HepG2 (cell line): Measurements from ENCODE around the gene KDM8. TPM values are rescaled to one million over a fixed set of nuclear protein-coding genes. Genes with fewer than 3 reads are reported as not detected.

Source experiments
- ATAC-seq: fragments of 200-7000 bp; cut with Tn5 transposase; 3 replicates; pipeline ENCODE4 v1.9.1; 2020; ENCODE audit warnings: mild to moderate bottlenecking, moderate library complexity
- BruUV-seq: library from RNA; stranded (reverse); fragments of 400-500 nt; replicated peaks from 2 replicates; lab custom pipeline; 2021; lab: Mats Ljungman, UMichigan
- CTCF ChIA-PET: fragments of 300-600 bp; formaldehyde crosslinking; extraction: SDS; loops from one replicate; lab custom pipeline; 2021; ENCODE audit warnings: low total read pairs, inconsistent platforms, low intra/inter-chr PET ratio; lab: Yijun Ruan, JAX
- POLR2A ChIA-PET: fragments of 350-600 bp; sonication (Branson Sonifier 250); formaldehyde crosslinking; loops from one replicate; lab custom pipeline; 2020; ENCODE audit warnings: antibody characterized with exemption, inconsistent platforms; lab: Yijun Ruan, JAX
- DNase-seq: peaks from one replicate; pipeline ENCODE4 v3.0.0-alpha.2; 2015; ENCODE audit warnings: low spot score
- FAIRE-seq: peaks from 3 replicates; lab custom pipeline; 2011; peaks lifted over from hg19 to GRCh38; lab: Jason Lieb, UNC
- H2AFZ ChIP-seq: one replicate; pipeline ENCODE4 v1.6.1; 2011; ENCODE audit warnings: low read length, inconsistent platforms
- H3K27ac ChIP-seq: fragments of 300-600 bp; 3 replicates; pipeline ENCODE4 v1.8.0; 2011; ENCODE audit warnings: mixed run types, mild to moderate bottlenecking, mixed read lengths, low read length, inconsistent platforms; ENCODE audit not compliant: insufficient read depth; ENCODE audit errors: extremely low read length
- H3K27me3 ChIP-seq, 2 experiments: fragments of 200-600 bp in 1 of 2; 2 replicates in 1 of 2; 3 replicates in 1 of 2; pipeline versions ENCODE4 v1.6.0 to v1.8.0; 2011; ENCODE audit warnings: low read length in 2 of 2, mild to moderate bottlenecking in 2 of 2, moderate library complexity in 2 of 2, inconsistent platforms in 1 of 2; ENCODE audit not compliant: insufficient read depth in 2 of 2, control insufficient read depth in 1 of 2
- H3K36me3 ChIP-seq, 2 experiments: fragments of 200-600 bp in 1 of 2; replicated peaks in 1 of 2; 2 replicates in 1 of 2; 3 replicates in 1 of 2; pipeline versions ENCODE4 v1.5.1 to v1.8.0; 2011; ENCODE audit warnings: low read length in 2 of 2, inconsistent platforms in 1 of 2; ENCODE audit not compliant: insufficient read depth in 2 of 2, control insufficient read depth in 1 of 2
- H3K4me1 ChIP-seq: 2 replicates; pipeline ENCODE4 v1.5.1; 2012; ENCODE audit warnings: low read length, inconsistent platforms; ENCODE audit not compliant: insufficient read depth
- H3K4me2 ChIP-seq: 2 replicates; pipeline ENCODE4 v1.6.0; 2011; ENCODE audit warnings: low read depth, low read length, inconsistent platforms
- H3K4me3 ChIP-seq, 3 experiments: fragments of 200-600 bp in 1 of 3; sonication (generic), shearing (Covaris generic) in 1 of 3; replicated peaks in 1 of 3; 2 replicates each; pipeline ENCODE4 v1.5.1; 2011 to 2016; ENCODE audit warnings: low read length in 3 of 3, inconsistent platforms in 2 of 3, low read depth in 2 of 3, mild to moderate bottlenecking in 2 of 3, control low read depth in 1 of 3, mixed read lengths in 1 of 3; ENCODE audit not compliant: insufficient read depth in 1 of 3
- H3K79me2 ChIP-seq: one replicate; pipeline ENCODE4 v1.6.1; 2011; ENCODE audit warnings: low read length, inconsistent platforms; ENCODE audit not compliant: insufficient read depth
- H3K9ac ChIP-seq: 2 replicates; pipeline ENCODE4 v1.6.0; 2011; ENCODE audit warnings: mild to moderate bottlenecking, low read depth, low read length, inconsistent platforms; ENCODE audit not compliant: insufficient read depth
- H3K9me3 ChIP-seq: 2 replicates; pipeline ENCODE4 v1.5.1; 2012; ENCODE audit warnings: mild to moderate bottlenecking, low read length
- H4K20me1 ChIP-seq: 2 replicates; pipeline ENCODE4 v1.6.0; 2011; ENCODE audit warnings: inconsistent platforms, mild to moderate bottlenecking, low read length, moderate library complexity; ENCODE audit not compliant: insufficient read depth
- ESRRA ChIP-seq: sonication (generic); formaldehyde crosslinking; IDR thresholded peaks from 2 replicates; pipeline ENCODE4 v1.5.1; 2020; ENCODE audit warnings: mild to moderate bottlenecking, low read depth, missing genetic modification reagents
- MTF1 ChIP-seq: sonication (generic); formaldehyde crosslinking; IDR thresholded peaks from 2 replicates; pipeline ENCODE4 v1.5.0; 2020; ENCODE audit warnings: missing genetic modification reagents
- NR2F1 ChIP-seq, 2 experiments: fragments of 450-650 bp in 1 of 2; formaldehyde crosslinking in 1 of 2; IDR thresholded peaks; 2 replicates each; pipeline versions ENCODE4 v1.5.0 to v1.6.1; 2016 to 2020; ENCODE audit warnings: mild to moderate bottlenecking in 1 of 2, missing compliant biosample characterization in 1 of 2, missing genetic modification reagents in 1 of 2, moderate library complexity in 1 of 2
- SMYD3 ChIP-seq: sonication (generic); formaldehyde crosslinking; IDR thresholded peaks from 2 replicates; pipeline ENCODE4 v1.8.1; 2023; ENCODE audit warnings: mild to moderate bottlenecking, missing genetic modification reagents
- THAP11 ChIP-seq: IDR thresholded peaks from 2 replicates; pipeline ENCODE4 v1.6.1; 2016; ENCODE audit warnings: missing biosample characterization, missing genetic modification reagents
- ZFX ChIP-seq: sonication (generic); formaldehyde crosslinking; IDR thresholded peaks from 2 replicates; pipeline ENCODE4 v1.4.0; 2020; ENCODE audit warnings: mild to moderate bottlenecking, low read depth, missing genetic modification reagents, moderate library complexity
- ZNF143 ChIP-seq: sonication (generic); formaldehyde crosslinking; IDR thresholded peaks from 2 replicates; pipeline ENCODE4 v1.4.0; 2020; ENCODE audit warnings: missing genetic modification reagents
- ZNF3 ChIP-seq: IDR thresholded peaks from 2 replicates; pipeline ENCODE4 v1.7.0; 2017; ENCODE audit warnings: inconsistent platforms
- WGBS: methylation state at CpG from one replicate; pipeline ENCODE4 v1.1.6; 2017; ENCODE audit warnings: low lambda C conversion rate; 5-methylcytosine and 5-hydroxymethylcytosine counted together
- in situ Hi-C: cut with HindIII; loops from 2 replicates; pipeline ENCODE4 v1.10.0; 2017; ENCODE audit warnings: low pct_unique_long_range_greater_than_20kb; ENCODE audit not compliant: extremely low pct_ligation_motif_present
- intact Hi-C: fragments of 100-400 bp; cut with micrococcal nuclease; formaldehyde crosslinking; loops from one replicate; pipeline ENCODE4 v1.10.0; 2022; ENCODE audit not compliant: unreplicated experiment
- polyA plus RNA-seq, 8 experiments: library from polyadenylated mRNA; depleted of rRNA in 3 of 8; stranded (reverse) in 7 of 8; unstranded in 1 of 8; fragments of >200 nt; fragmentation: Illumina TruSeq in 4 of 8; extraction: Trizol in 4 of 8; gene quantifications; 2 replicates each; pipeline versions ENCODE4 v1.2.1 to v1.2.3, GENCODE V29; 2011 to 2016; ENCODE audit warnings: low read depth in 4 of 8, missing spikeins in 1 of 8, mixed read lengths in 1 of 8; ENCODE audit not compliant: insufficient read depth in 1 of 8
- total RNA-seq, 5 experiments: library from RNA; depleted of rRNA; stranded (reverse); fragments of >200 nt; fragmentation: Illumina TruSeq; extraction: Trizol; gene quantifications; 2 replicates each; pipeline ENCODE4 v1.2.3, GENCODE V29; 2016; ENCODE audit warnings: low read depth in 1 of 5
- TF ChIP-seq, protein P1 (sequence below): sonication (generic); formaldehyde crosslinking; IDR thresholded peaks from 2 replicates; pipeline ENCODE4 v1.9.0; 2021; ENCODE audit warnings: missing genetic modification reagents, mild to moderate bottlenecking, borderline replicate concordance
- TF ChIP-seq, protein P2 (sequence below): sonication (generic); formaldehyde crosslinking; IDR thresholded peaks from 2 replicates; pipeline ENCODE4 v1.8.1; 2023; ENCODE audit warnings: mild to moderate bottlenecking, missing genetic modification reagents, borderline replicate concordance
- TF ChIP-seq, protein P3 (sequence below): IDR thresholded peaks from 2 replicates; pipeline ENCODE4 v1.6.1; 2016; ENCODE audit warnings: low read depth, control low read depth
- TF ChIP-seq, protein P4 (sequence below): IDR thresholded peaks from 2 replicates; pipeline ENCODE4 v1.6.1; 2012; ENCODE audit warnings: low read length, improper control_type of control experiment
- TF ChIP-seq, protein P5 (sequence below): sonication (generic); formaldehyde crosslinking; IDR thresholded peaks from 2 replicates; pipeline ENCODE4 v1.5.1; 2020; ENCODE audit warnings: missing genetic modification reagents, mild to moderate bottlenecking, borderline replicate concordance

The KDM8 gene
- total and polyA plus RNA-seq, 2 of the 13 experiments (the other 11 are each of a cell fraction or from before 2014, with no cell fraction given) = 3.3 to 8.6 TPM

DNA sequence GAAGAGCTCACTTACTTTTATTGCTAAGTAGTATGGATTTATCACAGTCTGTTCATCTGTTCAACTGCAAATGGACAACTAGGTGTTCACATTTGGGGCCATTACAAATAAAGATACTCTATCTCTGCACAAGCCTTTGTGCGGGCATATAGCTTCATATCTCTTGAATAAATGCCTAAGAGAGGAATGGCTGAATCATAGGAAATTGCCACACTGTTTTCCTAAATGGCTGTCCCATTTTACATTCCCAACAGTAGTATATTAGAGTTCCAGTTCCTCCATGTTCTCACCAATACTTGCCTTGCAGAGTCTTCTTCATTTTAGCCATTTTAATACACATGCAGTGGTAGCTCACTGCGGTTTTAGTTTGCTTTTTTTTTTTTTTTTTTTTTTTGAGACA lies 44.7 kb downstream of the KDM8 start:
- DNase-seq = no peak
- 99% methylated on average over 2 of the region's 2 CpGs for WGBS

More for the DNA sequence above, 44.7 kb downstream of the KDM8 start:
- no peak overlapping the region for H3K4me2 ChIP-seq
- H3K9me3 ChIP-seq = no peaks in the 10 kb centered on the region
- ChIA-PET CTCF (no interaction called here), POLR2A (interaction anchor here (0.8 to 1.5 kb wide), 2 partner anchors 26 to 44 kb away, joined by 3 to 4 read pairs; partner anchors contain the start of gene KDM8)
- ATAC-seq (no peak), FAIRE-seq (no peak)
- peaks cover 0 to 7% of the 10 kb centered on the region in 2 experiments; a peak in 2 of 5 replicates for H3K36me3 ChIP-seq
- no peak overlapping the region for H3K4me3 ChIP-seq
- H3K27me3 ChIP-seq = no peaks in the 10 kb centered on the region
- TF ChIP-seq ZNF143 (CRISPR knock-in tag) = no peak
- no peak for TF ChIP-seq ESRRA (CRISPR knock-in tag)
- TF ChIP-seq, protein P1, sequence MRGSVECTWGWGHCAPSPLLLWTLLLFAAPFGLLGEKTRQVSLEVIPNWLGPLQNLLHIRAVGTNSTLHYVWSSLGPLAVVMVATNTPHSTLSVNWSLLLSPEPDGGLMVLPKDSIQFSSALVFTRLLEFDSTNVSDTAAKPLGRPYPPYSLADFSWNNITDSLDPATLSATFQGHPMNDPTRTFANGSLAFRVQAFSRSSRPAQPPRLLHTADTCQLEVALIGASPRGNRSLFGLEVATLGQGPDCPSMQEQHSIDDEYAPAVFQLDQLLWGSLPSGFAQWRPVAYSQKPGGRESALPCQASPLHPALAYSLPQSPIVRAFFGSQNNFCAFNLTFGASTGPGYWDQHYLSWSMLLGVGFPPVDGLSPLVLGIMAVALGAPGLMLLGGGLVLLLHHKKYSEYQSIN (CRISPR knock-in tag) = no peak
- no peak for TF ChIP-seq MTF1
- TF ChIP-seq ZNF3 (CRISPR knock-in tag) = no peak
- TF ChIP-seq, protein P2, sequence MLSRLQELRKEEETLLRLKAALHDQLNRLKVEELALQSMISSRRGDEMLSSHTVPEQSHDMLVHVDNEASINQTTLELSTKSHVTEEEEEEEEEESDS (CRISPR knock-in tag) = no peak
- TF ChIP-seq, protein P3, sequence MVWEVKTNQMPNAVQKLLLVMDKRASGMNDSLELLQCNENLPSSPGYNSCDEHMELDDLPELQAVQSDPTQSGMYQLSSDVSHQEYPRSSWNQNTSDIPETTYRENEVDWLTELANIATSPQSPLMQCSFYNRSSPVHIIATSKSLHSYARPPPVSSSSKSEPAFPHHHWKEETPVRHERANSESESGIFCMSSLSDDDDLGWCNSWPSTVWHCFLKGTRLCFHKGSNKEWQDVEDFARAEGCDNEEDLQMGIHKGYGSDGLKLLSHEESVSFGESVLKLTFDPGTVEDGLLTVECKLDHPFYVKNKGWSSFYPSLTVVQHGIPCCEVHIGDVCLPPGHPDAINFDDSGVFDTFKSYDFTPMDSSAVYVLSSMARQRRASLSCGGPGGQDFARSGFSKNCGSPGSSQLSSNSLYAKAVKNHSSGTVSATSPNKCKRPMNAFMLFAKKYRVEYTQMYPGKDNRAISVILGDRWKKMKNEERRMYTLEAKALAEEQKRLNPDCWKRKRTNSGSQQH (CRISPR knock-in tag) = no peak
- no peak for TF ChIP-seq ZFX (CRISPR knock-in tag)
- TF ChIP-seq, protein P4, sequence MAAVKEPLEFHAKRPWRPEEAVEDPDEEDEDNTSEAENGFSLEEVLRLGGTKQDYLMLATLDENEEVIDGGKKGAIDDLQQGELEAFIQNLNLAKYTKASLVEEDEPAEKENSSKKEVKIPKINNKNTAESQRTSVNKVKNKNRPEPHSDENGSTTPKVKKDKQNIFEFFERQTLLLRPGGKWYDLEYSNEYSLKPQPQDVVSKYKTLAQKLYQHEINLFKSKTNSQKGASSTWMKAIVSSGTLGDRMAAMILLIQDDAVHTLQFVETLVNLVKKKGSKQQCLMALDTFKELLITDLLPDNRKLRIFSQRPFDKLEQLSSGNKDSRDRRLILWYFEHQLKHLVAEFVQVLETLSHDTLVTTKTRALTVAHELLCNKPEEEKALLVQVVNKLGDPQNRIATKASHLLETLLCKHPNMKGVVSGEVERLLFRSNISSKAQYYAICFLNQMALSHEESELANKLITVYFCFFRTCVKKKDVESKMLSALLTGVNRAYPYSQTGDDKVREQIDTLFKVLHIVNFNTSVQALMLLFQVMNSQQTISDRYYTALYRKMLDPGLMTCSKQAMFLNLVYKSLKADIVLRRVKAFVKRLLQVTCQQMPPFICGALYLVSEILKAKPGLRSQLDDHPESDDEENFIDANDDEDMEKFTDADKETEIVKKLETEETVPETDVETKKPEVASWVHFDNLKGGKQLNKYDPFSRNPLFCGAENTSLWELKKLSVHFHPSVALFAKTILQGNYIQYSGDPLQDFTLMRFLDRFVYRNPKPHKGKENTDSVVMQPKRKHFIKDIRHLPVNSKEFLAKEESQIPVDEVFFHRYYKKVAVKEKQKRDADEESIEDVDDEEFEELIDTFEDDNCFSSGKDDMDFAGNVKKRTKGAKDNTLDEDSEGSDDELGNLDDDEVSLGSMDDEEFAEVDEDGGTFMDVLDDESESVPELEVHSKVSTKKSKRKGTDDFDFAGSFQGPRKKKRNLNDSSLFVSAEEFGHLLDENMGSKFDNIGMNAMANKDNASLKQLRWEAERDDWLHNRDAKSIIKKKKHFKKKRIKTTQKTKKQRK = no peak
- TF ChIP-seq, protein P5, sequence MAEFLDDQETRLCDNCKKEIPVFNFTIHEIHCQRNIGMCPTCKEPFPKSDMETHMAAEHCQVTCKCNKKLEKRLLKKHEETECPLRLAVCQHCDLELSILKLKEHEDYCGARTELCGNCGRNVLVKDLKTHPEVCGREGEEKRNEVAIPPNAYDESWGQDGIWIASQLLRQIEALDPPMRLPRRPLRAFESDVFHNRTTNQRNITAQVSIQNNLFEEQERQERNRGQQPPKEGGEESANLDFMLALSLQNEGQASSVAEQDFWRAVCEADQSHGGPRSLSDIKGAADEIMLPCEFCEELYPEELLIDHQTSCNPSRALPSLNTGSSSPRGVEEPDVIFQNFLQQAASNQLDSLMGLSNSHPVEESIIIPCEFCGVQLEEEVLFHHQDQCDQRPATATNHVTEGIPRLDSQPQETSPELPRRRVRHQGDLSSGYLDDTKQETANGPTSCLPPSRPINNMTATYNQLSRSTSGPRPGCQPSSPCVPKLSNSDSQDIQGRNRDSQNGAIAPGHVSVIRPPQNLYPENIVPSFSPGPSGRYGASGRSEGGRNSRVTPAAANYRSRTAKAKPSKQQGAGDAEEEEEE = no peak
- TF ChIP-seq THAP11 (CRISPR knock-in tag) = no peak
- no peak for TF ChIP-seq SMYD3 (CRISPR knock-in tag)
- TF ChIP-seq NR2F1 (CRISPR knock-in tag; IDR thresholded peaks at IDR 0.05) = no peak
- H3K9ac ChIP-seq = no peak overlapping the region
- no peak overlapping the region for H2AFZ ChIP-seq
- BruUV-seq = no TSS peak
- in situ Hi-C loops = no loop called here
- H4K20me1 ChIP-seq = no peaks in the 10 kb centered on the region
- peaks cover 13% of the 10 kb centered on the region for H3K4me1 ChIP-seq
- no peak overlapping the region for H3K27ac ChIP-seq
- H3K79me2 ChIP-seq = no peaks in the 10 kb centered on the region
- intact Hi-C loops = no loop called here
